ENCODE measurements around the gene MTOR. TPM values are rescaled to one million over a fixed set of nuclear protein-coding genes. Genes with fewer than 3 reads are reported as not detected.
A peak's percentile ranks its signal among the peaks of the same experiment; 100 is the strongest.
"Not testable (repeated sequence)": the region's sequence is repeated elsewhere in the genome, so short reads cannot be mapped to it uniquely, and the experiment has no call there.

The MTOR gene
- total RNA-seq, 2 experiments from 2014 or later, result 38.5 to 39.0 TPM

GRCh38 chr1:11101347-11101746, 161.0 kb downstream of the MTOR start:
- Mint-ChIP-seq H3K36me3 (ENCODE audit: low read depth) (peaks cover 6% of the 10 kb centered on the region), H3K4me3 (peak overlapping the region; percentile 11), H3K27me3 (ENCODE audit: low read depth) (no peaks in the 10 kb centered on the region), H3K9me3 (no peaks in the 10 kb centered on the region), H3K27ac (no peak overlapping the region), H3K4me1 (ENCODE audit: low read depth) (peaks cover 8% of the 10 kb centered on the region)
- intact Hi-C loops (cut with micrococcal nuclease), result no loop called here
- no peak for DNase-seq
- CTCF ChIA-PET, result no interaction called here

DNA sequence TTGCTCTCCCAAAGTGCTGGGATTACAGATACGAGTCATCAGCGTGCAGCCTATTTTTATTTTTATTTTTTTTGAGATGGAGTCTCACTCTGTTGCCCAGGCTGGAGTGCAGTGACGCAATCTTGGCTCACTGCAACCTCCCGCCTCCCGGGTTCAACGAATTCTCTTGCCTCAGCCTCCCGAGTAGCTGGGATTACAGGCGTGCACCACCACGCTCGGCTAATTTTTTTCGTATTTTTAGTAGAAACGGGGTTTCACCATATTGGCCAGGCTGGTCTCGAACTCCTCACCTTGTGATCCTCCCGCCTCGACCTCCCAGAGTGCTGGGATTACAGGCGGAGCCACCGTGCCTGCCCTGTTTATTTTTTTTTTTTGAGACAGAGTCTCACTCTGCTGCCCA, 161.5 kb downstream of the MTOR start:
- H3K27ac Mint-ChIP-seq; H3K4me1 Mint-ChIP-seq (ENCODE audit: low read depth); intact Hi-C loops (cut with micrococcal nuclease); H3K4me3 Mint-ChIP-seq; H3K9me3 Mint-ChIP-seq; H3K27me3 Mint-ChIP-seq (ENCODE audit: low read depth); H3K36me3 Mint-ChIP-seq (ENCODE audit: low read depth); DNase-seq: not testable (repeated sequence)
- CTCF ChIA-PET, result interaction anchor here (0.7 kb wide), 1 partner anchor 557 kb away, joined by 3 read pairs; no protein-coding TSS in a partner anchor

DNA sequence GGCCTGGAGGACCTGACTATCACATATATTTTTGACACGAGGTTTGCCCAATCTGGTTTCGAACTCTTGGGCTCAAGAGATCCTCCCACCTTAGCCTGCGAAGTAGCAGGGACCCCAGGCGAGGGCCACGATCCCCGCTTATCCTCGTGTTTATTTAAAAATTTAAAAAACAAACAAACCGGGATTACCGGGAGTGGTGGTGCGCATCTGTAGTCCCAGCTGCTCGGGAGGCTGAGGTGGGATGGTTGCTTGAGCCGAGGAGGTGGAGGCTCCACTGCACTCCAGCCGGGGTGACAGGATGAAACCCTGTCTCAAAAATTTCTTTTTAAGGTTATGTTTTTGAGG, 162.2 kb downstream of the MTOR start:
- intact Hi-C loops (cut with micrococcal nuclease), result no loop called here
- DNase-seq, result no peak

GRCh38 chr1:11099310-11100148, 162.8 kb downstream of the MTOR start, which contains the start of gene EXOSC10:
Gene EXOSC10 (minus strand): TSS chr1:11099869. CDS start chr1:11099831, 38 bp downstream.
- intact Hi-C loops (cut with micrococcal nuclease), result loop anchor here (1.0 kb wide), 4 partner anchors 39 to 620 kb away; partner anchors contain the start of genes MTOR, SRM and TARDBP
- Mint-ChIP-seq H3K4me3 (peak within 1 kb of the TSS; percentile 96), H3K4me1 (ENCODE audit: low read depth) (peaks cover 8% of the 10 kb centered on the region), H3K27me3 (ENCODE audit: low read depth) (no peaks in the 10 kb centered on the region), H3K36me3 (ENCODE audit: low read depth) (peaks cover 7% of the 10 kb centered on the region), H3K9me3 (no peaks in the 10 kb centered on the region), H3K27ac (peak within 1 kb of the TSS; percentile 90)
- CTCF ChIA-PET, result interaction anchor here (1.2 to 2.3 kb wide), 2 partner anchors 39 to 62 kb away, joined by 4 to 18 read pairs; partner anchors contain the start of gene SRM
- peak; percentile 95 for DNase-seq

More for the DNA sequence above, 162.2 kb downstream of the MTOR start:
- peak overlapping the region; percentile 96 for H3K4me3 Mint-ChIP-seq
- H3K9me3 Mint-ChIP-seq, result no peaks in the 10 kb centered on the region
- peaks cover 8% of the 10 kb centered on the region for H3K4me1 Mint-ChIP-seq (ENCODE audit: low read depth)
- H3K27ac Mint-ChIP-seq, result peak overlapping the region; percentile 90
- no peaks in the 10 kb centered on the region for H3K27me3 Mint-ChIP-seq (ENCODE audit: low read depth)
- CTCF ChIA-PET, result interaction anchor here (0.7 to 2.3 kb wide), 2 partner anchors 63 to 557 kb away, joined by 3 to 18 read pairs; no protein-coding TSS in a partner anchor
- peaks cover 7% of the 10 kb centered on the region for H3K36me3 Mint-ChIP-seq (ENCODE audit: low read depth)

DNA sequence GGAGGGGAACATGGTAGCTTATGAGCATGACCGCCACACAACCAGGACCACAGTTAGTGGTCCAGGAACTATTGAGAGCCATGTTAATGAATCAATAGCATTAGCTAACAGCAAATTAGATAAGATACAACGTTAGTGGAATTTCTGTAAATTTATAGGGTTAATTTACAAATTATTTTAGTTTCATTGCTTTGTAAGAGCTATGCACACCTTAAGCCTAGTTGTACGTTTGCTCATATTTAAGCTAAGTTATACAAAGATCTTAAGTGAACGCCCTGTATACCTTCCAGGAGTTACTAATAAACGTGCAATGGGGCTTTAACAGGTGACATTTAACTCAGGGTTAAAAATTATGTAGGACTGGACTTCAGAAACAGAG, 163.4 kb downstream of the MTOR start:
- H3K36me3 Mint-ChIP-seq (ENCODE audit: low read depth), result peaks cover 7% of the 10 kb centered on the region
- H3K27me3 Mint-ChIP-seq (ENCODE audit: low read depth), result no peaks in the 10 kb centered on the region
- intact Hi-C loops (cut with micrococcal nuclease), result loop anchor here (1.0 kb wide), 4 partner anchors 39 to 620 kb away; partner anchors contain the start of genes MTOR, SRM and TARDBP
- H3K4me3 Mint-ChIP-seq, result peak overlapping the region; percentile 96
- H3K27ac Mint-ChIP-seq, result peak overlapping the region; percentile 77
- peaks cover 8% of the 10 kb centered on the region for H3K4me1 Mint-ChIP-seq (ENCODE audit: low read depth)
- no peak for DNase-seq
- CTCF ChIA-PET, result interaction anchor here (1.2 to 2.3 kb wide), 2 partner anchors 39 to 62 kb away, joined by 4 to 18 read pairs; partner anchors contain the start of gene SRM
- H3K9me3 Mint-ChIP-seq, result no peaks in the 10 kb centered on the region

DNA sequence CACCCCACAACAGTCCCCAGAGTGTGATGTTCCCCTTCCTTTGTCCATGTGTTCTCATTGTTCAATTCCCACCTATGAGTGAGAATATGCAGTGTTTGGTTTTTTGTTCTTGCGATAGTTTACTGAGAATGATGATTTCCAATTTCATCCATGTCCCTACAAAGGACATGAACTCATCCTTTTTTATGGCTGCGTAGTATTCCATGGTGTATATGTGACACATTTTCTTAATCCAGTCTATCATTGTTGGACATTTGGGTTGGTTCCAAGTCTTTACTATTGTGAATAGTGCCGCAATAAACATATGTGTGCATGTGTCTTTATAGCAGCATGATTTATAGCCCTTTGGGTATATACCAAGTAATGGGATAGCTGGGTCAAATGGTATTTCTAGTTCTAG, 178.6 kb downstream of the MTOR start:
- H3K4me1 Mint-ChIP-seq (ENCODE audit: low read depth); DNase-seq; intact Hi-C loops (cut with micrococcal nuclease); H3K27ac Mint-ChIP-seq; CTCF ChIA-PET; H3K4me3 Mint-ChIP-seq; H3K9me3 Mint-ChIP-seq; H3K27me3 Mint-ChIP-seq (ENCODE audit: low read depth): not testable (repeated sequence)
- H3K36me3 Mint-ChIP-seq (ENCODE audit: low read depth), result peaks cover 44% of the 10 kb centered on the region

DNA sequence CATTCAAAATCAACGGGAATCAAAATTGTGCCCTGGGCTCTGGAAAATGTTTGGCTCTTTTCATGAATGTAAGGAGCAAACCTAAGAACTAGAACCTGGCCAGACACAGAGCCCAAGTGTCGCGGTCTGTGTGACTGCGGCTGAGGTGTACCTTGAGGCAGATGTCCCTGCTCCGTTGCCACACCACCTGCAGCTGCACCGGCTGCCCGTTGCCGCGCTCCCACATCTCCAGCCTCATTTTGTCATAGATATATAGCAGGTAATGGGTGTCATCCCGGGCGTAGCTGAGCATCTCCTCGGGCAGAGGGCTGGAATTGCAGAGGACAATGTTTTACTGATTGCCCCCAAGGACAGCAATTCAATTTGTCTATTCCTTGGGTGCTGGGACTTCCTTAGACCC, 181.4 kb downstream of the MTOR start:
- Mint-ChIP-seq H3K4me3 (no peak overlapping the region), H3K4me1 (ENCODE audit: low read depth) (no peaks in the 10 kb centered on the region), H3K27ac (no peak overlapping the region), H3K9me3 (no peaks in the 10 kb centered on the region), H3K27me3 (ENCODE audit: low read depth) (no peaks in the 10 kb centered on the region), H3K36me3 (ENCODE audit: low read depth) (peaks cover 41% of the 10 kb centered on the region)
- CTCF ChIA-PET, result no interaction called here
- DNase-seq, result no peak
- intact Hi-C loops (cut with micrococcal nuclease), result no loop called here

- Mint-ChIP-seq H3K4me3 (no peak overlapping the region), H3K4me1 (ENCODE audit: low read depth) (peaks cover 5% of the 10 kb centered on the region), H3K27me3 (ENCODE audit: low read depth) (no peaks in the 10 kb centered on the region), H3K9me3 (no peaks in the 10 kb centered on the region), H3K36me3 (ENCODE audit: low read depth) (peaks cover 35% of the 10 kb centered on the region), H3K27ac (peak overlapping the region; percentile 22)
- DNase-seq, result no peak
- intact Hi-C loops (cut with micrococcal nuclease), result no loop called here
- CTCF ChIA-PET, result interaction anchor here (1.1 to 2.8 kb wide), 2 partner anchors 41 to 45 kb away, joined by 4 to 17 read pairs; no protein-coding TSS in a partner anchor
Observed at GRCh38 chr1:11078631-11079030, 183.7 kb downstream of the MTOR start.

- intact Hi-C loops (cut with micrococcal nuclease); H3K4me3 Mint-ChIP-seq; H3K4me1 Mint-ChIP-seq (ENCODE audit: low read depth); H3K27me3 Mint-ChIP-seq (ENCODE audit: low read depth); H3K9me3 Mint-ChIP-seq; H3K27ac Mint-ChIP-seq: not testable (repeated sequence)
- H3K36me3 Mint-ChIP-seq (ENCODE audit: low read depth), result peaks cover 45% of the 10 kb centered on the region
- DNase-seq, result peak; percentile 22
- CTCF ChIA-PET, result interaction anchor here (1.2 to 4.8 kb wide), 2 partner anchors 14 to 36 kb away, joined by 4 to 25 read pairs; no protein-coding TSS in a partner anchor
Observed at GRCh38 chr1:11073398-11073797, 189.0 kb downstream of the MTOR start.

- no peak overlapping the region for H3K27ac Mint-ChIP-seq
- no peak overlapping the region for H3K4me3 Mint-ChIP-seq
- no peaks in the 10 kb centered on the region for H3K27me3 Mint-ChIP-seq (ENCODE audit: low read depth)
- DNase-seq, result no peak
- peaks cover 46% of the 10 kb centered on the region for H3K36me3 Mint-ChIP-seq (ENCODE audit: low read depth)
- CTCF ChIA-PET, result interaction anchor here (0.5 to 4.8 kb wide), 3 partner anchors 16 to 38 kb away, joined by 3 to 25 read pairs (median 4); no protein-coding TSS in a partner anchor
- peaks cover 8% of the 10 kb centered on the region for H3K4me1 Mint-ChIP-seq (ENCODE audit: low read depth)
- intact Hi-C loops (cut with micrococcal nuclease), result no loop called here
- no peaks in the 10 kb centered on the region for H3K9me3 Mint-ChIP-seq
Observed at GRCh38 chr1:11072216-11072917, 190.0 kb downstream of the MTOR start.

GRCh38 chr1:11071463-11072215, 190.7 kb downstream of the MTOR start:
- Mint-ChIP-seq H3K9me3 (no peaks in the 10 kb centered on the region), H3K4me3 (no peak overlapping the region), H3K36me3 (ENCODE audit: low read depth) (peaks cover 44% of the 10 kb centered on the region), H3K27ac (peak overlapping the region; percentile 32), H3K27me3 (ENCODE audit: low read depth) (no peaks in the 10 kb centered on the region), H3K4me1 (ENCODE audit: low read depth) (peaks cover 8% of the 10 kb centered on the region)
- no peak for DNase-seq
- CTCF ChIA-PET, result interaction anchor here (4.8 kb wide), 1 partner anchor 34 kb away, joined by 25 read pairs; no protein-coding TSS in a partner anchor
- intact Hi-C loops (cut with micrococcal nuclease), result no loop called here

Measured in activated naive CD4-positive, alpha-beta T cell treated with anti-CD3 and anti-CD28 coated beads for 36 hours (primary cell).